Right forelimb (tissue), 1 donor: ENCODE measurements around the gene AFDN.
"Not testable (repeated sequence)": the region's sequence is repeated elsewhere in the genome, so short reads cannot be mapped to it uniquely, and the experiment has no call there.

Experiments used
- DNase-seq: peaks from one replicate; pipeline ENCODE4 v3.0.0-alpha.2; 2018

Gene AFDN

DNA sequence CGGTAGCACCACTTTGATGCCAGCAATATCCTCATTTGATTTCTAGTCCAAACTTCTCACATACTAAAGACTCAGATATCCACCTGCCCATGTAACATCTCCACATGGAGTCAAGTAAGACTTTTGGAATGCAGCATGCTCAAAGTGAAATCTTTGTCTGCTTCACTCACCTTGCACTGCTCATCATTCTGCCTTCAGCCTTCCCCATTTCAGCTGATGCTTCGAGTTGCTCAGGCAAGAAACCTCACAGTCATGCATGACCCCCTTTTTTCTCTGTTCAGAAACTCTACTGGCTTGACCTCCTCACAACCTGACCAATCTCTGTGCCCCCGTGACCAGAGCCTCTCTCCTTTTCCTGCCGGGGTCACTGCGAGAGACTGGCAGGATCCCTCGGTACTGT lies 129.8 kb downstream of the AFDN start:
- DNase-seq: no peak

DNA sequence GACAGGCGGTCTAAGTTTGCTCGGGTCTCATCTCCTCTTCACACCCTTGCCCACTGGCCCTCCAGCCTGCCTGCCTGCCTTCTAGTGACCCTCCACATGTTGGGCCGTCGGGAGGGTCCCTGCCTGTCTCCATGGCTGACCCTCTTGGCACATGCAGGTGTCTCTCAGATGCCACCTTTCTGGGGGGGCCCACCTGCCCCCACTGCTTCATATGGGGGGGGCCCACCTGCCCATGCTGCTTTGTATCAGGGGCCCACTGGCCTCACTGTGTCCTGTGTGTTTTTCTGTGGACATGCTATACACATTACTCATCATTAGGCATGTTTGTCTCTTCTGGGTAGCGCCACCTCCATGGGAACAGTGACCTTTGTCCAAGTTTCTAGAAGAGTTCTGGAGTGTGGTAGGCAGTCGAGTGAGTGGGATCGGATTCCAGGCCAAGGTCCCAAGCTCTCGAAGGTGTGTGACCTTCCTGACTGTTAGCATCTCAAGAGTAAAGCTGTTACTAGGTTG lies 130.3 kb downstream of the AFDN start:
- DNase-seq: no peak

DNA sequence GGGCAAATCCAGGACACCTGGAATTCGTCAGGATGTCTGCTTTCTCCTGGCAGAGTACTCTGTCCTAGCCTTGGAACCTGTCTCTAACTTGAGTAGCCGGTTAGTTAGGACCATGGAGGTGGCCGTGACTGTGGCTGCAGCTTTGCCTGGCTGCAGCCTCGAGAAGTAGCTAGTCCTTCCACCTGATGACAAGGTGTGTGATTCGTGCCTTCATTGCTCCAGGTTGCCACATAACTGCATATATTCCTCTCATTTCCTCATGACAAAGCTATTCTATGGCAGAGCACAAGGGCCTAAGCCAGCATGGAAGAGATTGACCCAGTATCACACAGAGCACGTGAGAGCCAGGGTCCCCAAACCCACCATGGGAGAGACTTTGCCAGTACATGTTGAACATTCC lies 130.9 kb downstream of the AFDN start:
- DNase-seq: no peak

DNA sequence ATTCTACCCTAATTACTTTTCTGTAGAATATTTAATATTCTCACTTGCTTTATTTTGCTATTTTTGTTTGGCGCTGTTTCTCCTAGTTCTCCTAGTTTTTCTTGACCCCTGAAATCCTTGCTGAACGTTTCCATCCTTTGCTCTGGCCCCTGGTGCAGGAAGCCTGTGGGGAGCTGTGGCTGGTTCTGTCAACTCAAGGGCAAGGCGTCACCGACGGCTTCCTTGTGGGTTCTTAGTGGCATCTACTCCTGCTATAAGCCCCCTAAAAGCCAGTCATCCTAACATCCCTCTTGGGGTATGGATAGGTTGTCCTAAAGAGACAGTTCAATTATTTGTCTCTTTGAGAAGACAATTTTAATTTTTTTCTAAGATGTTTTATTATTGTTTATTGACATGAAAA lies 133.9 kb downstream of the AFDN start:
- no peak for DNase-seq

DNA sequence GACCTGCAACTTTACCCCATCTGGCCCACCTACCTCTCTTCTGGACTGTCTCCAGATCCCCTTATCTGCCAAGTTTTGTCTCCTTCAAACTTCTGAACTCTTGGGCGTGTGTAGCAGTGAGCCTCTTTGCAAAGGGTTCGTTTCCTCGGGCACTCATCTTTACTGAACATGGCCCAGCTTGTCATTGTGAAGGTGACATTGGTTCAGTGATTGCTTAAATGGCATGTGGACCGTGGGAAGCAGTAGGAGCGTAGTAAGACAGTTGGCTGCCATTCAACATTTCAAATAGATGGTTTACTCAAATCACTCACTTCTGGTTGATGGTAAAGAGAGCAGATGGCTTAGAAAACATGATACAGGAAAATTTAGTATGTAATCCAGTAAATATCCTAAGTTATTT lies 136.0 kb downstream of the AFDN start:
- DNase-seq: no peak

DNA sequence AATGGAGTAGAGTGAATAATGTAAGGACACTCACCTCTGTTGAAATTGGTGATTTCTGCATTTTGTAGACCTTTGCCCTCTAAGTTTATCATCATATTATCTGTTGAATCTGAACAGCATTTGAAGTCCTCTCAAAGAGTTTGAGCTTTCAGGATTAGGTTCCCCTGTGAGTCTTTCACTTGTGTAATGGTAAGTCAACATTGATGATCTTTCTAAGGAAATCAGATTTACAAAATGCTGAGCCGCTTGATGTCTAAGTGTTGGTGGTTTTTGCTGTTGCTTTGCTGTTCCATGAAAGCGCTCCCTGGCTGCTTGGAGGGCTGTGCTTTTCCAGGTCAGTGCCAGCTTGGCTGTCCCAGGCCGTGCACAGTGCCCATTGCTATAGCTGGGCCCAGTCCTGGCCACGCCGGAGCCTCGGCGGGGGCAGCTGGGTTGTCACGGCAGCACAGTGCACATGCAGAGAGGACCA lies 136.9 kb downstream of the AFDN start:
- no peak for DNase-seq

DNA sequence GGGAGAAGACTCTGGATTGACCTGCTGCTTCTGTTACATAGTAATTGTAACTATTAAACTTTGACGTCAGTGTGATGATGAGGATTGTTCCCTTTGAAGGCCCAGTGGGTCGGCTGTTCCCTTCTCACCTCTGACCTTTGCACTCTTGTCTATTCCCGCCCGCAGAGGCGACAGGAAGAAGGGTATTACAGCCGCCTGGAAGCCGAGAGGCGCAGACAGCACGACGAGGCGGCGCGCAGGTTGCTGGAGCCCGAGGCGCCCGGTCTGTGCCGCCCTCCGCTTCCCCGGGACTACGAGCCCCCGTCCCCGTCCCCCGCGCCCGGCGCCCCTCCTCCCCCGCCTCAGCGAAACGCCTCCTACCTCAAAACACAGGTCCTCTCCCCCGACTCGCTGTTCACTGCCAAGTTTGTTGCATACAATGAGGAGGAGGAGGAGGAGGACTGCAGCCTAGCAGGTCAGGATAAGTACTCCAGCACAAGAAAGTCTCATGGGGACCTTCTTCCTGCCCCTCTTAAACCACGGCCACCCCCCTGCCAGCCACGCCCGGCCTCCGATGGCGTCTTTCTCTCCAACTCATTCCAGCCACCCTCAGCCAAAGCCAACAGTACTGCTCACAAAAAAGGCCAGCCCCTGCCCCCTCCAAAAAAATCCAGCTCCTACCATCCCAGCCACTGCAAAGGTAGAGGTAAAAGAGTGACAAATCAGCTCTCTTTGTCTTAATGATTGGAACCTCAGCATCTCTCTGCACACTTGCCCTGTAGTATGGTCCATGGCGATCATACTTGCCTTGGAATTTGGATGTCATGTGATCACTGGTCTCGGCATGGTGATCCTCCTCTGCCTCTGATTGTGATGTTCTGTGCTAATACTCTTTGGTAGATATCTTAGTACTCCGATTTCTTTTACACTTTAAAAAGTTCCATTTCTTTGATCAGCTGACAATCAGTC lies 139.2 kb downstream of the AFDN start:
- no peak for DNase-seq

DNA sequence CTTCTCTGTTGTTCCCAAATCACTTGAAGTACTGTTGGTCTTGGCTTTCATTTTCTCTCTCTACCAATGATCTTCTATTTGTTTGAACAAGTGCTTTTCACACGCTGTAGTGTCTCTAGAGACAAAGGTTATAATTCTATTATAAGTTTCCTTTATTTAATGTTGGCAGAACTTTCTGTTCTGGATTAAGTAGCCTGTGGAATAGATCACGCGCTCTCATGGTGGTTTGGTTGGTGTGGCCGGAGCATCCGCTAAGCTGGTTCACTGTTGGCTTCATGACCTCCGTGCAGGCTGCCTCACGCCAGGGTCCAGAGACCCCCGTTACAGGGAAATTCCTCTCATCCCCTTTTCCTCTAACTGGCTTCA lies 139.8 kb downstream of the AFDN start:
- no peak for DNase-seq

DNA sequence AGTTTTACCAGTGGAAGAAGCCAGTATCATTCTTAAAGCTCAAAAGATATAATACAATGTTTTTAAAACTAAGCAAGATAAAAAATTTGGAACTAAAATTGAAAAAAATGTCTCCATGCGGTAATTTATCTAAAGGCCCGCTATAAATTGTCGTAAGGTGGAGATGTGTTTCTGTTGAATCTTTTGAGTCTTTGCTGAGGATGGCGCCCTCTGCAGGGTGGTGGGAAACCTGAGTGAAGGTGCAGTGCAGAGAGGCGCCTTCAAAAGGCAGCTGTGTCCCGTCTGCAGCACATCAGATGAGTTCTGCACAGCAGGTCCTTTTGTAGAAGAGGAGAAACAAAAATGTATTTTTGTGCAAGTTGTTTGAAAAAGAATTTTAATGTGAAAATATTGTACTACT lies 141.4 kb downstream of the AFDN start:
- no peak for DNase-seq

DNA sequence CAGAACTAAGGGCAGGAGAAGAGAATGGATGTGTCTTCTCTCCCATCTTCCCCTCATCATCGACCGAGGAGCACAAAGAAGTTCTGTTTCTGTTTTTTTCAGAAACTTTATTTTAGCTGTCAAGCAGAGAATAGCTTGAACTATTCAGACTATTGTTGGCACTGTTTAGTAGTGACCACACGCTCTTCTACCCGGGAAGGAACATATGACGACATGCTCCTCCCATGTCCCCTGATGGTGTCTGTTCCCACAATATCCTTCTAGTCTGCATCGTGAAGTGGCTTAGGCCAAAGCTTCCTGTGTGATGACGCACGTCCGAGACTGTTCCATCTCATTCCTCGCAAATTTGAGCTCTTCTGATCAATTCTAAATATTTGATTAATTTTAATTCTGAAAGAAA lies 143.5 kb downstream of the AFDN start:
- no peak for DNase-seq

DNA sequence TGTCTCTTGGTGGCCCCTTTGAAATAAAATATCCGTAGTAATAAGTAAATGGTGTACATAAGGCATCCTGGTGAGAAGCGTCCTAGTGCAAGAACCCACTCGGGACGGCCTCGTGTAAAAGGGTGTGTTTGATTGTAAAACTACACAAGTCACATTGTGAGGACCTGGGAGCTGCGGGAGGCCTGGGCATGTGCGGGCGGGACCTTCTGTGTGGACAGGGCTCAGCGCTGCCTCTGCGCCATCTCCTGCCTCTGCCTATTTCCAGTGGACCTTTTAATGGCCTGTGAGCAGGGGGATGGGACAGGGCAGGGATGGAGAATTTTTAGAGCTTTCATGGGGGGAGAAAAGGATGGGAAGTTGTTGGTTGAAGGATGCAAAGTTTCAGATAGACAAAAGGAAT lies 145.5 kb downstream of the AFDN start:
- DNase-seq: no peak

DNA sequence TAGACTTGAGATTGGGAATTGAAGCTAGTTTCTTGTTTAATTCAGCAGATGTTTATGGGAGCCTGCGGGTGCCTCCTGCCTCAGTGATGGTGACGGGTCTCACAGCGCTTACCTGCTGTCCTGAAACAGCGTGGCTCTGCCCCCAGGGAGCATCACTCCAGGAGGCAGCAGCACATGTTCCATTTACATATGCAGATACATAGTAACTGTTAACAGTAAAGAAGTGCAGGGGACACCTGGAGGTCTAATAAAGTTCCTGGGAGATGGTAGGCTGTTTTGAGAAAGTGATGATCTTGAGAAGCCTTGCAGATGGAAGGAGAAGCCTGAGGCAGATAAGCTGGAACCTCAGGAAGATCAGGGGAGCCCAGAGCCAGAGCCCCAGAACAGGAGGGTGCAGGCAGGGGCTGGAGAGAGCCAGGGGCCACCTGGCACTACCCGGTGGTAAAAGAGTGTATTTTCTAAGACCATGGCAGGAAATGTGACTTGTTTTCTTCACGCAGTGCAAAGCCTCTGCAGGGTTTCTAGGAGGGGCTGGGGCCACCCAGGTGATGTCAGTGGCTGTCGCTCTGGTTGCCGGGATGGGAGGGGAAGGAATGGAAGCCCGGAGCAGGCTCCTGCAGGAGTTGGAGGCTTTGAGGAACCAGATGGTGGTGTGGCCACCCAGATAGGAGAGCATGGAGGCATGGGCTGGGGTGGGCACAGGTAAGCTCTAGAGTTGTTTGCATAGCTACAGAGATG lies 146.6 kb downstream of the AFDN start:
- no peak for DNase-seq

DNA sequence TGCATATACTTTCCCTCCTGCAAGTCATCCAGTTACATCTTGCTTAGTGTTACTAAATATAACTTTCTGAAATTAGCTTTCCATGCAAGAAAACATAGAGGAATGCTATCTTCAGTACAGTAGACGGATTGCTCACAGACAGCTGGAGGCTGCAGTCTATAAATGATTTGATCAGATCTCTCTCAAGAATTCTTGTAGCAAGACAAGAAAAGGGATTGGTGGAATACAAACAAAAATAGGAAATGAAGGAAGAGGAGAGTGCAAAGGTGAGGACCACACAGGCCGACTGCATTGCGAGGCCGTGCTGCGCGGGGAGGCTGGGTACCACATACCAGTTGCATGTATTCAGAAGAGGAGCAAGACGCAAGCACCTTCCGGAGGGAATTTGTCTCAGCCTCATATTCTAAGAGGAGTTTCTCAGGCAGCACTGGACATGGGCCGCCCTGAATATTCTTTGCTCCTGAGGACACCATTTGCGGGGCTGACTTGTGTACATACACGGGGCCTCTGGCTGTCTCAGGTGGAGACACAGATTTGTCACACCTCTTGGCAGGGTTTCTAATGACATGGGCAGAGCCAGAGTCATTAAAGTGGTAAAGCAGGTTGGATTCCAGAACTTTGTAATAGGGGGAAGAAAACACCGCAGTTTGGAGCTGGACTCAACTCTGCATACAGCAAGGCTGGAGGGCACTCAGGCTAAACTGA lies 148.1 kb downstream of the AFDN start:
- DNase-seq: no peak

DNA sequence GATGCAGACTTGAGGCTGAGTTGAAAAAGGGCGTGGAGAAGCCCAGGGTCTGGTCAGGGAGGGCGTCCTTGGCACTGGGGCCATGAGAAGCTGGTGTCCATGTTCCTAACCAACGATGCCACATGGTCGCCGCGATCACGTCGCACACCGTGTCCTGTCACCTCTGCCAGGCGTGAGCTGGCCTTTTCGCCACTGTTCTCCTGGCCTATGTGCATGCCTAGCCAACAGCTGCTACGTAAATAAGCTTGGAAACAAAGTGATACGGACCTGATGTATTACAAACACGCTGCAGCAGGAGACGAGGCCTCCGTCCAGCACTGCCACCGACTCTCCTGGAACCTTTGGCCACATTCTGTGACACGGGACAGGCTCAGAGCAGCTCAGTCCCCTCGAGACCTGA lies 148.7 kb downstream of the AFDN start:
- no peak for DNase-seq

DNA sequence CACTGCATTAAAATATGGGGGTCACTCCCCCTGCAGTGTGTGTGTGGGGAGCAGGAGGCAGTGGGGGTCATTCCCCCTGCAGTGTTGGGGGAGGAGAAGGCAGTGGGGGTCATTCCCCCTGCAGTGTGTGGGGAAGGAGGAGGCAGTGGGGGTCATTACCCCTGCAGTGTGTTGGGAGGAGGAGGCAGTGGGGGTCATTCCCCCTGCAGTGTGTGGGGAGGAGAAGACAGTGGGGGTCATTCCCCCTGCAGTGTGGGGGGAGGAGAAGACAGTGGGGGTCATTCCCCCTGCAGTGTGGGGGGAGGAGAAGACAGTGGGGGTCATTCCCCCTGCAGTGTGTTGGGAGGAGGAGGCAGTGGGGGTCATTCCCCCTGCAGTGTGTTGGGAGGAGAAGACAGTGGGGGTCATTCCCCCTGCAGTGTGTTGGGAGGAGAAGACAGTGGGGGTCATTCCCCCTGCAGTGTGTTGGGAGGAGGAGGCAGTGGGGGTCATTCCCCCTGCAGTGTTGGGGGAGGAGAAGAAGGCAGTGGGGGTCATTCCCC lies 149.5 kb downstream of the AFDN start:
- not testable (repeated sequence) for DNase-seq

DNA sequence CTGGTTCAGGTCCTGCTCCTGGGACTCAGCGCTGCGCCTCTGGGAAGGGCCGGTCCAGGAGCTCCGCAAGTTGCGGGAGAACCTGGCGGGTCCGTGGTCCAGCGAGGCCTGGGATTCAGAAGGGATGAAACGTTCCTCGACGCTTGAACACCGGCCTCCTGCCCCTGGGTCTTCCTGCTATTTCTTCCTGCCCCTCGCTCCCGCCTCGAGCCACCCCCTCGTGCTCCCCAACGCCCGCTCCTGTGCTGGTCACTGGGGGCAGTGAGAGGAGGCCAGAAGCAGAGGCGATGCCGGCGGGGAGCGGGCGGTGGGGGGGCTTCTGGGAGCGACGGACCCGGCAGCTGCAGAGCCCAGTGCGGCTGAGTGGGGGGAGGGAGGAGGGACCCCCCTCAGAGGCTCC lies 150.0 kb downstream of the AFDN start:
- DNase-seq: no peak

DNA sequence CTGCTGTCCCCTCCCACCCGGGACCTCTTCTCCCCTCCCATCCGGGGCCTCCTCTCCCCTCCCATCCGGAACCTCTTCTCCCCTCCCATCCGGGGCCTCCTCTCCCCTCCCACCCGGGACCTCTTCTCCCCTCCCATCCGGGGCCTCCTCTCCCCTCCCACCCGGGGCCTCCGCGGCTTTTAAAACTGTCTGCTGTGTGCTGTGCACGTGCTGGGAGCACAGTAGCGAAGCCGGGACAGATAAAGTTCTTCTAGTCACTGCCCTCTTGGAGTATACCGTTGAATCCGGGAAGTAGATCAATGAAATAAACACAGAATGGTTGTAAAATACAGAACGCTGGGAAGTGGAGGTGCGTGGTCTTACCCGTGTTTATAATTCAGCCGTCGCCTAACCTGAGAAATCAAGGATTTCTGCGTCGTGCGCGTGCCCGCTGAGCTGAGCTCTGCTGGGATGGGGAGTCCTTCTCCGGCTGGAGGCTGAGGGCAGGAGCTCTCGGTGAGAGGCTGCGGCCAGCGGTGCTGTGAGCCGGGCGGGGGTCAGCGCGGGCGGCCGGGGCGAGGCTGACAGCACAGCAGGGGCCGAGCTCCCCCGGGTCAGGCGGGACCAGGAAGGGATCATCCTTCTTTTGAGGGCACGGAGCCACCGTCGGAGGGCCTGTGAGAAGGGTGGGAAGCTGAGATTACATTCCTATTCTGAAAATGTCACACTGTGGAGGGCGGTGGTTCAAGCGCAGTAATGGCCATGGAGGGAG lies 151.2 kb downstream of the AFDN start:
- DNase-seq: no peak

DNA sequence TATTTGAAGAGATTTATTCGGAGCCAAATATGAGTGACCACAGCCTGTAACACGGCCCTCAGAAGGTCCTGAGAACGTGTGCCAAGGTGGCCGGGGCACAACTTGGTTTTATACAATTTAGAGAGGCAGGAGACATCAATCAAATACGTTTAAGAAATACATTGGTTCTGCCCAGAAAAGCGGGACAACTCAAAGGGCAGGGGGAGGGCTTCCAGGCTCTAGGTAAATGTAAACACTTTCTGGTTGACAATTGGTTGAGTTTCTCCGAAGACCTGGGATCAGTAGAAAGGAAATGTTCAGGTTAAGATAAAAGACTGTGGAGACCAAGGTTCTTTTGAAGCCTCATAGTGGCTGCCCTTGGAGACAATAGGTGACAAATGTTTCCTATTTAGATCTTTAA lies 151.9 kb downstream of the AFDN start:
- DNase-seq: no peak

DNA sequence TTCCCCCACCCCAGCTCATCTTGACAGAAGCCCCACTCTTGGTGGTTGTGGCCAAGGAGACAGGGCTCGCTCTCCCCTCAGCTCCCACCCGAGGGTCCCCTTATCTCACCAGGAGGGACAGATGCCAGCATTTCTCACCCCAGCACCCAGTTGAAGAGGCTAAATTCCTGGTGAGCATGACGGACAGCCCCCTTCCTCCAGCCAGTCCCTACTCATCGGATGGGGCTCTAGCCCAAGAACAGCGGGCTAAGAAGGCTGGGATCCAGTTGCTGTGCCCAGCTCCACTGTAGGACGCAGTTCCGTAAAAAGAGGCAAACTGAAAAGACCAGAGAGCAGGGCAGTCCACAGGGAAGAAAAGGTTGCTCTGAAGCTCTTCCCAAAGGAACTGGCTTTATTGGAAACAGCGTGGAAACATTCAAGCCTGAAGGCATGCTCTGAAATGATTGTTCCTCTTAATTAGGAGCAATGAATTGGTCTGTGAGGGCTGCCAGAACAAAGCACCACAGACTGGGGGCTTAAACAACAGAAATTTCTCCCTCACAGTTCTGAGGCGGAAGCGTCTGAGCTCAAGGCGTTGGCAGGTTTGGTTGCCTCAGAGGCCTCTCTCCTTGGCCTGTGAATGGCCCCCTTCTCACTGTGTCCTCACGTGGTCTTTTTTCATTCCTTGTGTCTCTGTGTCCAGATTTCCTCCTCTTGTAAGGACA lies 152.9 kb downstream of the AFDN start:
- DNase-seq: no peak

DNA sequence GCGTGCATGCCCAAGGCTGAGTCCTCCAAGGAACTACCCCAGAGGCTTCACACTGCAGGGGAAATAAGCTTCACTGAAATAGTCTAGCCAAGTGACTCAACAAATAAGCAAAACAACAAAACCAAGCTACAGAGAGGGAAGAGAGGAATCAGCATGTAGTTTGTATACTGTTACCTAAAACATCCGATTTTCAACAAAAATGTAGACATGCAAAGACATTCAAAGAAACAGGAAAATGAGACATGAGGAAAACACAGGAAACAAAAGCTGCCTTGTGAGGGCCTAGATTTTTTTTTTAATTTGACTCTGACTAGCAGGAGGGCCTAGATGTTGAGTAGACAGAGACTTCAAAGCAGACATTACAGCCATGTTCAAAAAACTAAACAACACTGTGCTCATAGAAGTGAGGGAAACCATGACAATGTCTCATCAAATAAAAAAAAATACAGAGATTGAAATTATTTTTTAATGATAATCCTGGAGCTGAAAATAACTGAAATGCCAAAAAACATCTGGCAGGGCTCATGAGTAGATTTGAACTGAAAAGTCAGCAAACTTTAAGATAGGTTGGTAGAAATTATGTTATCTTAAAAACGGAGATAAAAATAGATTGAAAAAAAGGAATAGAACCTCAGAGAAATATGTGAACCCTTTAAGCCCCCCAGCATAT lies 154.3 kb downstream of the AFDN start:
- no peak for DNase-seq

DNA sequence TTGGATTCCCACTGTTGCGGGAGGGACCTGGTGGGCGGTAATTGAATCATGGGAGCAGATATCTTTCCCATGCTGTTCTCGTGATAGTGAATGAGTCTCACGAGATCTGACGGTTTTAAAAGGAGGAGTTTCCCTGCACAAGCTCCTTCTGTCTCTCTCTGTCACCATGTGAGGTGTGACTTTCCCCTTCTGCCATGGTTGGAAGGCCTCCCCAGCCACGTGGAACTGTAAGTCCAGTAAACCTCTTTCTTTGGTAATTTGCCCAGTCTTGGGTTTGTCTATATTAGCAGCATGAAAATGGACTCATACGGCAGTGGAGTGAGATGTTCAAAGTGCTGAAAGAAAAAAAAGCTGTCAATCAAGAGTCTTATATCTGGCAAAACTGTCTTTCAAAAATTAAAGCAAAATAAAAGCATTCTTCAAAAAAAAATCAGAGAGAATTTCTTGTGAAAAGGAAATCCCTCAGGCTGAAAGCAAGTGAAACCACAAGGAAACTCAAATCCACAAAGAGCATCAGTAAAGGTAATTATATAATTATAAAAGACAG lies 155.3 kb downstream of the AFDN start:
- no peak for DNase-seq
